ENCODE measurements around the gene CAPN11.

GRCh38 chr6:44135875-44136274 is 22.7 kb upstream of the CAPN11 start:
- TF ChIP-seq REST (IDR thresholded peaks at IDR 0.05; ENCODE audit: insufficient read depth in 1 of 2, low read depth in 2 of 2, low read length in 2 of 2), result no peak
- TF ChIP-seq TAF1 (IDR thresholded peaks at IDR 0.05; ENCODE audit: borderline replicate concordance, insufficient read depth, low read length), result no peak
- TF ChIP-seq POLR2AphosphoS5 (IDR thresholded peaks at IDR 0.05; ENCODE audit: low read depth, low read length), result no peak
- no peak for TF ChIP-seq SIN3A (IDR thresholded peaks at IDR 0.05; ENCODE audit: borderline replicate concordance, insufficient read depth, low read length)
- TF ChIP-seq FOXP2 (optimal IDR thresholded peaks at IDR 0.05; ENCODE audit: borderline replicate concordance, extremely low read depth, extremely low read length, insufficient read depth), result no peak

Measured in PFSK-1 (cell line).